ENCODE results near the gene TMEM161A.

The TMEM161A gene

GRCh38 chr19:19087676-19088075, 50.6 kb downstream of the TMEM161A start:
- TF ChIP-seq CTCF (IDR thresholded peaks at IDR 0.05) (no peak), ZFX (IDR thresholded peaks at IDR 0.05; ENCODE audit: borderline replicate concordance) (no peak)
- no peak overlapping the region for H3K27ac ChIP-seq

GRCh38 chr19:19083413-19084178, 54.7 kb downstream of the TMEM161A start:
- no peak overlapping the region for H3K27ac ChIP-seq
- no peak for TF ChIP-seq CTCF (IDR thresholded peaks at IDR 0.05)
- no peak for TF ChIP-seq ZFX (IDR thresholded peaks at IDR 0.05; ENCODE audit: borderline replicate concordance)

- H3K27ac ChIP-seq, result no peak overlapping the region
Measured at GRCh38 chr19:19081642-19082151, 56.6 kb downstream of the TMEM161A start.

GRCh38 chr19:19079571-19079970, 58.7 kb downstream of the TMEM161A start:
- H3K27ac ChIP-seq, result no peak overlapping the region
- no peak for TF ChIP-seq ZFX (IDR thresholded peaks at IDR 0.05; ENCODE audit: borderline replicate concordance)
- TF ChIP-seq CTCF (IDR thresholded peaks at IDR 0.05), result no peak

More at GRCh38 chr19:19081642-19082151, 56.6 kb downstream of the TMEM161A start:
- TF ChIP-seq CTCF (IDR thresholded peaks at IDR 0.05) (no peak), ZFX (IDR thresholded peaks at IDR 0.05; ENCODE audit: borderline replicate concordance) (no peak)

- TF ChIP-seq CTCF (IDR thresholded peaks at IDR 0.05) (no peak), ZFX (IDR thresholded peaks at IDR 0.05; ENCODE audit: borderline replicate concordance) (no peak)
- no peak overlapping the region for H3K27ac ChIP-seq
Measured at GRCh38 chr19:19078801-19079200, 59.5 kb downstream of the TMEM161A start.

- H3K27ac ChIP-seq, result no peak overlapping the region
- TF ChIP-seq ZFX (IDR thresholded peaks at IDR 0.05; ENCODE audit: borderline replicate concordance) (no peak), CTCF (IDR thresholded peaks at IDR 0.05) (no peak)
Measured at GRCh38 chr19:19077103-19077502, 61.2 kb downstream of the TMEM161A start.

GRCh38 chr19:19076476-19076875, 61.8 kb downstream of the TMEM161A start:
- no peak overlapping the region for H3K27ac ChIP-seq
- TF ChIP-seq CTCF (IDR thresholded peaks at IDR 0.05) (no peak), ZFX (IDR thresholded peaks at IDR 0.05; ENCODE audit: borderline replicate concordance) (no peak)
